Neural progenitor cell (in vitro differentiated cells): ENCODE results near the gene PLXNA4. TPM values are rescaled to one million over a fixed set of nuclear protein-coding genes. Genes with fewer than 3 reads are reported as not detected.

ENCODE experiments used
- DNase-seq: peaks from one replicate; pipeline ENCODE4 v3.0.0-alpha.2; 2016; ENCODE audit warnings: low spot score
- H2AFZ ChIP-seq: fragments of 200-600 bp; sonication (generic); replicated peaks from 2 replicates; pipeline ENCODE4 v1.6.1; 2016; ENCODE audit warnings: antibody characterized with exemption
- H3F3A ChIP-seq: fragments of 200-600 bp; sonication (generic); 2 replicates; pipeline ENCODE4 v1.6.1; 2016; ENCODE audit warnings: antibody characterized with exemption, low read depth
- H3K27ac ChIP-seq: fragments of 200-600 bp; sonication (generic); 2 replicates; pipeline ENCODE4 v1.5.1; 2016; ENCODE audit warnings: mild to moderate bottlenecking
- H3K27me3 ChIP-seq: fragments of 200-600 bp; sonication (generic); 2 replicates; pipeline ENCODE4 v1.6.1; 2016; ENCODE audit warnings: mild to moderate bottlenecking, moderate library complexity
- H3K36me3 ChIP-seq: fragments of 200-600 bp; sonication (generic); 2 replicates; pipeline ENCODE4 v1.5.1; 2016
- H3K4me1 ChIP-seq: fragments of 200-600 bp; sonication (generic); 2 replicates; pipeline ENCODE4 v1.6.1; 2016; ENCODE audit warnings: mixed run types
- H3K4me2 ChIP-seq: fragments of 200-600 bp; sonication (generic); 2 replicates; pipeline ENCODE4 v1.6.1; 2016
- H3K4me3 ChIP-seq: fragments of 200-600 bp; sonication (generic); 2 replicates; pipeline ENCODE4 v1.5.1; 2016
- H3K79me2 ChIP-seq: fragments of 200-600 bp; sonication (generic); 2 replicates; pipeline ENCODE4 v1.6.1; 2016; ENCODE audit warnings: low read depth
- H3K9ac ChIP-seq: fragments of 200-600 bp; sonication (generic); 2 replicates; pipeline ENCODE4 v1.6.1; 2016
- H3K9me3 ChIP-seq: fragments of 200-600 bp; sonication (generic); 2 replicates; pipeline ENCODE4 v1.5.1; 2016; ENCODE audit warnings: low read depth
- H4K20me1 ChIP-seq: fragments of 200-600 bp; sonication (generic); 2 replicates; pipeline ENCODE4 v1.6.1; 2016; ENCODE audit warnings: low read depth
- H3K27ac Mint-ChIP-seq: 3 replicates; pipeline ENCODE4 v1.8.0; 2021; ENCODE audit warnings: mixed read lengths
- H3K27me3 Mint-ChIP-seq: 2 replicates; pipeline ENCODE4 v1.8.0; 2022; ENCODE audit warnings: low read depth, mild to moderate bottlenecking, inconsistent platforms, moderate library complexity, mixed read lengths; ENCODE audit not compliant: insufficient read depth
- H3K36me3 Mint-ChIP-seq: 3 replicates; pipeline ENCODE4 v1.8.0; 2021; ENCODE audit warnings: mixed read lengths
- H3K4me1 Mint-ChIP-seq: 3 replicates; pipeline ENCODE4 v1.8.0; 2021; ENCODE audit warnings: mixed read lengths
- H3K4me3 Mint-ChIP-seq: 3 replicates; pipeline ENCODE4 v1.8.0; 2021; ENCODE audit warnings: mild to moderate bottlenecking, moderate library complexity, mixed read lengths
- H3K9me3 Mint-ChIP-seq: 3 replicates; pipeline ENCODE4 v1.8.0; 2020; ENCODE audit warnings: mixed read lengths
- EZH2 ChIP-seq: fragments of 200-600 bp; sonication (generic); IDR thresholded peaks from 2 replicates; pipeline ENCODE4 v1.6.1; 2017; ENCODE audit warnings: antibody characterized with exemption, mild to moderate bottlenecking, moderate library complexity
- EZH2phosphoT487 ChIP-seq: fragments of 200-600 bp; sonication (generic); IDR thresholded peaks from 2 replicates; pipeline ENCODE4 v1.6.1; 2017; ENCODE audit warnings: antibody characterized with exemption
- total RNA-seq: library from RNA; depleted of rRNA; stranded (reverse); fragments of >200 nt; gene quantifications from 2 replicates; pipeline ENCODE4 v1.2.3, GENCODE V29; 2015; ENCODE audit warnings: low replicate concordance
- TF ChIP-seq, protein P1 (sequence below): fragments of 200-600 bp; sonication (generic); IDR thresholded peaks from 2 replicates; pipeline ENCODE4 v1.5.1; 2017; ENCODE audit warnings: antibody characterized with exemption, mild to moderate bottlenecking

The PLXNA4 gene
- total RNA-seq, 1 donor from 2014 or later = 0.49 TPM

DNA sequence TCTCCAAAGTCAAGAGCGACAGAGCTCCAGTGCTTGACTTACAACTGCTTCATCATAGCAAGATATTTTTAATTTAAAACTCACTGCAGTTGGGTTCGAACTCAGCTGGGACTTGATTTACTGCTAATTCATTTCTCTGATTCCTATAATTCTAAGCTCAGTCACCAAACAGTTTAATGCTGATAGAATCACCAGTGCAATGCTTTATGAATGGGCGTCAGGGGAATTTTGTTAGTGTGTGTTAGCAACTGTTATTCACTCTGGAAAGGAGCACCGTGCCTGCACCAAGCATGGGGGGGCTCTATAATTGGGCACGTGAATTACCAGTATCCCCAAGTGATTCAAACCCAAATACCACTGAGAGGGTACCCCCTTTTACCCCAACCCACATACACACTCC, 10.4 kb downstream of the PLXNA4 start:
- peaks cover 8% of the 10 kb centered on the region for H3F3A ChIP-seq
- no peak overlapping the region for H3K27ac Mint-ChIP-seq
- H4K20me1 ChIP-seq = no peaks in the 10 kb centered on the region
- no peak overlapping the region for H2AFZ ChIP-seq
- H3K9ac ChIP-seq = no peak overlapping the region
- peaks cover 7% of the 10 kb centered on the region for H3K4me1 ChIP-seq
- H3K79me2 ChIP-seq = no peaks in the 10 kb centered on the region
- peaks cover 97% of the 10 kb centered on the region for H3K27me3 ChIP-seq
- H3K4me1 Mint-ChIP-seq = peaks cover 2% of the 10 kb centered on the region
- H3K27me3 Mint-ChIP-seq = peaks cover 32% of the 10 kb centered on the region
- H3K9me3 Mint-ChIP-seq = peaks cover 3% of the 10 kb centered on the region
- H3K9me3 ChIP-seq = no peaks in the 10 kb centered on the region
- TF ChIP-seq EZH2 = no peak
- TF ChIP-seq, protein P1, sequence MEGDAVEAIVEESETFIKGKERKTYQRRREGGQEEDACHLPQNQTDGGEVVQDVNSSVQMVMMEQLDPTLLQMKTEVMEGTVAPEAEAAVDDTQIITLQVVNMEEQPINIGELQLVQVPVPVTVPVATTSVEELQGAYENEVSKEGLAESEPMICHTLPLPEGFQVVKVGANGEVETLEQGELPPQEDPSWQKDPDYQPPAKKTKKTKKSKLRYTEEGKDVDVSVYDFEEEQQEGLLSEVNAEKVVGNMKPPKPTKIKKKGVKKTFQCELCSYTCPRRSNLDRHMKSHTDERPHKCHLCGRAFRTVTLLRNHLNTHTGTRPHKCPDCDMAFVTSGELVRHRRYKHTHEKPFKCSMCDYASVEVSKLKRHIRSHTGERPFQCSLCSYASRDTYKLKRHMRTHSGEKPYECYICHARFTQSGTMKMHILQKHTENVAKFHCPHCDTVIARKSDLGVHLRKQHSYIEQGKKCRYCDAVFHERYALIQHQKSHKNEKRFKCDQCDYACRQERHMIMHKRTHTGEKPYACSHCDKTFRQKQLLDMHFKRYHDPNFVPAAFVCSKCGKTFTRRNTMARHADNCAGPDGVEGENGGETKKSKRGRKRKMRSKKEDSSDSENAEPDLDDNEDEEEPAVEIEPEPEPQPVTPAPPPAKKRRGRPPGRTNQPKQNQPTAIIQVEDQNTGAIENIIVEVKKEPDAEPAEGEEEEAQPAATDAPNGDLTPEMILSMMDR = no peak
- TF ChIP-seq EZH2phosphoT487 = no peak
- no peak overlapping the region for H3K4me3 Mint-ChIP-seq
- no peak overlapping the region for H3K4me2 ChIP-seq
- no peak for DNase-seq
- H3K27ac ChIP-seq = no peak overlapping the region
- no peaks in the 10 kb centered on the region for H3K36me3 ChIP-seq
- no peak overlapping the region for H3K4me3 ChIP-seq
- peaks cover 2% of the 10 kb centered on the region for H3K36me3 Mint-ChIP-seq

DNA sequence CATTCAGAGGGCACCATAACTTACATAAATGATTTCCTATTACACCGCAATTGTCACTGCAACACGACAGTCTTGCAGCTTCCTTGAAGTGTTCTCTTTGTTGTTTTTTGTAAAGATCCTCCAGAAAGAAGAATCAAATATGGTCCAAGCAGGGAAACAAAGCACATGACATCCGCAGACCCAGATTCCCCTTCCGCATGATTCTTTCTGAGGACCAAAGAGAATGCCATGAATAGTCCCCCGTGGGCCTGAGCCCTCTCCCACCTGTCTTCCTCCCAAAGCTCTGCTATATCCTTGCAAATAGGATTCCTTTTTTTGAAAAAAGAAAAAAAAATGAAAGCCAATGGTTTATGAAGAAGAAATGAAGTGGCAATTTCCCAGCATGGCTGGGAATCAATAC, 10.8 kb downstream of the PLXNA4 start:
- Histone ChIP-seq H3K79me2 (no peaks in the 10 kb centered on the region), H2AFZ (no peak overlapping the region), H4K20me1 (no peaks in the 10 kb centered on the region), H3K4me3 (no peak overlapping the region), H3K4me1 (peaks cover 3% of the 10 kb centered on the region), H3K9me3 (no peaks in the 10 kb centered on the region), H3K27ac (no peak overlapping the region), H3K36me3 (no peaks in the 10 kb centered on the region), H3K9ac (no peak overlapping the region), H3K27me3 (peaks cover 97% of the 10 kb centered on the region), H3F3A (peaks cover 7% of the 10 kb centered on the region), H3K4me2 (no peak overlapping the region)
- Mint-ChIP-seq H3K4me3 (no peak overlapping the region), H3K4me1 (peaks cover 2% of the 10 kb centered on the region), H3K27me3 (peaks cover 35% of the 10 kb centered on the region), H3K36me3 (peaks cover 2% of the 10 kb centered on the region), H3K9me3 (peaks cover 3% of the 10 kb centered on the region), H3K27ac (no peak overlapping the region)
- TF ChIP-seq EZH2phosphoT487 = no peak
- TF ChIP-seq, protein P1 = no peak
- no peak for TF ChIP-seq EZH2
- no peak for DNase-seq

GRCh38 chr7:132564849-132565248, 11.4 kb downstream of the PLXNA4 start:
- Histone ChIP-seq H3K9me3 (no peaks in the 10 kb centered on the region), H3K27me3 (peaks cover 97% of the 10 kb centered on the region)
- no peak overlapping the region for H3K27ac Mint-ChIP-seq

More at GRCh38 chr7:132564849-132565248, 11.4 kb downstream of the PLXNA4 start:
- Histone ChIP-seq H3K4me2 (no peak overlapping the region), H3K79me2 (no peaks in the 10 kb centered on the region), H3K27ac (no peak overlapping the region), H3F3A (peaks cover under 1% of the 10 kb centered on the region), H3K9ac (no peak overlapping the region), H3K4me1 (no peaks in the 10 kb centered on the region), H3K4me3 (no peak overlapping the region), H2AFZ (no peak overlapping the region), H4K20me1 (no peaks in the 10 kb centered on the region), H3K36me3 (no peaks in the 10 kb centered on the region)
- peaks cover 3% of the 10 kb centered on the region for H3K9me3 Mint-ChIP-seq
- TF ChIP-seq, protein P1 = no peak
- TF ChIP-seq EZH2 (no peak), EZH2phosphoT487 (no peak)
- no peak overlapping the region for H3K4me3 Mint-ChIP-seq
- peaks cover 37% of the 10 kb centered on the region for H3K27me3 Mint-ChIP-seq
- peaks cover 2% of the 10 kb centered on the region for H3K4me1 Mint-ChIP-seq
- H3K36me3 Mint-ChIP-seq = peaks cover 2% of the 10 kb centered on the region
- no peak for DNase-seq
